ENCODE data around the gene RPSA.

The RPSA gene

DNA sequence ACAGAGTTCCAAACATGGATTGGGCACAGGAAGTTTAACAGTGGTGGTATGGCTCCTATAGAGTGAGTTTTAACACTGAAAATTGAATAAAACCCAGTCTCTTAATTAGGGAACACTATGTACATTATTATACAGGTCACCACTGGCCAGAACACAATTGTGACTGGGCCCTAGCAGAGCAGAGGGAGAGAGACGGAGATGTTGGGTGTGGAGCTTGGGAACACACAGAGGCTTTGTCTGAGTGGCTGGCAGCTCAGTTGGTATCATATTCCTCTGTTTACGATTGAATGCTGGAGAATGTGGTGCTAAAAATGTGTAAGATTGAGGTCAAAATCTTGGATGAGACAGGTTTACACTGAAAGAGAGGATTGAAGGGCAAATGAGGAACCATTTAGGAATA, 54.2 kb downstream of the RPSA start:
- no peak for DNase-seq
